Heart left ventricle (tissue), 16 donors: ENCODE results near the gene ICAM5. TPM values are rescaled to one million over a fixed set of nuclear protein-coding genes. Genes with fewer than 3 reads are reported as not detected.

Experiments used
- ATAC-seq, 4 donors: fragments of 200-7000 bp; cut with Tn5 transposase; one replicate each; pipeline ENCODE4 v1.9.1; 2020 to 2022; ENCODE audit warnings: moderate library complexity in 4 of 4, mild to moderate bottlenecking in 3 of 4, moderate number of reproducible peaks in 1 of 4
- DNase-seq, 5 donors: peaks; one replicate each; pipeline ENCODE4 v3.0.0-alpha.2; 2020
- H3K27ac ChIP-seq, 12 donors: fragments of 200-600 bp; sonication (generic) in 4 of 12; one replicate each; pipeline versions ENCODE4 v1.5.0 to v1.8.0; 2016 to 2022; ENCODE audit warnings: mild to moderate bottlenecking in 2 of 12
- H3K27me3 ChIP-seq, 9 donors: fragments of 200-600 bp; sonication (generic) in 2 of 9; one replicate each; pipeline versions ENCODE4 v1.5.1 to v1.8.0; 2016 to 2022; ENCODE audit warnings: mild to moderate bottlenecking in 3 of 9
- H3K36me3 ChIP-seq, 9 donors: fragments of 200-600 bp; sonication (generic) in 2 of 9; one replicate each; pipeline versions ENCODE4 v1.5.0 to v1.8.0; 2018 to 2022; ENCODE audit warnings: mild to moderate bottlenecking in 2 of 9
- H3K4me1 ChIP-seq, 12 donors: fragments of 200-600 bp; sonication (generic) in 4 of 12; one replicate each; pipeline versions ENCODE4 v1.5.0 to v1.8.0; 2016 to 2022; ENCODE audit warnings: mild to moderate bottlenecking in 3 of 12
- H3K4me3 ChIP-seq, 12 donors: fragments of 200-600 bp; sonication (generic) in 4 of 12; one replicate each; pipeline versions ENCODE4 v1.5.0 to v1.8.0; 2017 to 2022; ENCODE audit warnings: mild to moderate bottlenecking in 9 of 12, moderate library complexity in 4 of 12
- H3K9me3 ChIP-seq, 12 donors: fragments of 200-600 bp; sonication (generic) in 4 of 12; one replicate each; pipeline versions ENCODE4 v1.5.0 to v1.8.0; 2016 to 2022; ENCODE audit warnings: mild to moderate bottlenecking in 1 of 12
- POLR2A ChIP-seq, 2 donors: fragments of 450-650 bp; IDR thresholded peaks; one replicate each; pipeline ENCODE4 v1.6.1; 2017; ENCODE audit warnings: antibody characterized with exemption in 2 of 2, mild to moderate bottlenecking in 2 of 2, moderate library complexity in 2 of 2
- WGBS, 4 donors: extraction: QIAGEN DNeasy Blood & Tissue Kit in 2 of 4; methylation state at CpG; one replicate each; pipeline versions ENCODE4 v1.1.5 to v1.1.7; 2013 to 2018; 5-methylcytosine and 5-hydroxymethylcytosine counted together
- intact Hi-C, 10 donors: fragments of 100-400 bp; cut with DNase I; formaldehyde crosslinking; loops; one replicate each; pipeline versions ENCODE4 v1.11.1 to v1.14.2; 2022
- polyA plus RNA-seq, 2 donors: library from polyadenylated mRNA; stranded (reverse); fragments of 200-250 nt; gene quantifications; one replicate each; pipeline ENCODE4 v1.2.3, GENCODE V29; 2013
- total RNA-seq, 9 donors: library from RNA; depleted of rRNA in 2 of 9; stranded (reverse); fragments of >200 nt in 2 of 9; fragmentation: NEBNext Ultra II Directional in 3 of 9; extraction: Animal tissue kit (Norgen Biotek cat#: 25700) in 3 of 9; gene quantifications; one replicate each; pipeline versions ENCODE4 v1.1.0 to v1.2.4, GENCODE V29; 2016 to 2023
- TF ChIP-seq, protein P1 (sequence below), 12 donors: fragments of 200-600 bp; sonication (generic) in 4 of 12; IDR thresholded peaks; one replicate each; pipeline versions ENCODE4 v1.5.0 to v1.8.0; 2018 to 2022; ENCODE audit warnings: antibody characterized with exemption in 12 of 12, mild to moderate bottlenecking in 5 of 12
- donor health status: ischemic (EF 13 %, LVEDD 7.1; RV severe dilation, severe dysfunction).
- donor health status: healthy with polysubstance abuse.
- donor health status: DM: no; HTN: yes; CAD: no.
- donor health status: DM: no; HTN: no; CAD: no.
- donor health status: ischemic (EF 25% LVEDD 6.9; RV normal size, moderate dysfunction).
- donor health status: ischemic (EF 25% LVEDD 5.7; RV mildly dilated, moderate dysfunction).
- donor health status: healthy.
- donor health status: DM: yes; HTN: yes; CAD: no.
- donor health status: ischemic (EF 35%, LVEDD 5.7; RV mildly dilated, moderate dysfunction).
- donor health status: nonischemic (EF 11% LVEDD 7.7; RV severe dilation, severe dysfunction).
- donor health status: DM: yes; HTN: yes; CAD: no.
- donor health status: PGD.
- donor health status: ischemic (EF 29% LVEDD 5.4; RV normal size, mild dysfunction).
- donor health status: nonischemic (EF 23%, LVEDD 6.1; RV moderate dilation, normal function).

The ICAM5 gene
- total and polyA plus RNA-seq, 11 donors, result 0.11 to 0.98 (median 0.34) TPM; not detected in 2

DNA sequence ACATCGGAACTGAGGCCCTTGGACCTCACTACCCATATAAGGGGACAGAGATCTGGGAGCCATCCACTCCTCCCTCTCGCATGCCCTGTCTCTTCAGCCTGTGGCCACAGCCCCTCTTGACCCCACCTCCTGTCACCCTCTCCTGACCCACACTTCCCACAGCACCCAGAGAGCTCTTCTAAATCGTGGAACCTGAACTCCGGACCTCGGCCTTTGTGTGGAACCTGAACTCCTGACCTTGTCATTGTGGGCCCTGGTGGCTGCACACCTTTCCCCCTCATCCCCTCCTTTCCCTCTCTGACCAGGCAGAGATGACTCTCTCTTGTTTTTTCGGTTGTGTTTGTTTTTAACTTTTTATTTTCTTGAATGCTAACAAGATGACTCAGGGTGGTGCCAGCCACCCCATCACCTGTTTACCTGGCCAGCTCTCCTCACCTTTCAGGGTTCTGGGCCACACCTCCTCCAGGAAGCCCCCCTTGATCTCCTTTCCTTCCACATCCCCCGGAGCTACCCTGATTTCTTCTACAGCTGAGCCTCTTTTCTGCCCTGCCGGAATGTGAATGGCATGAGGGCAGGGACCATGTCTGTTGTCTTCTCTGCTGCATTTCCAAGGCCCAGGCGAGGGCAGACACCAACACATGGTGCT is 32.7 kb upstream of the ICAM5 start:
- Histone ChIP-seq H3K4me1 (peaks cover 0 to 25% (median 13%) of the 10 kb centered on the region in 12 donors), H3K4me3 (no peak overlapping the region), H3K27me3 (no peaks in the 10 kb centered on the region), H3K9me3 (no peaks in the 10 kb centered on the region), H3K27ac (peak overlapping the region in 1 of 12 donors; percentile 3), H3K36me3 (peaks cover 0 to 68% (median 58%) of the 10 kb centered on the region in 9 donors)
- TF ChIP-seq POLR2A (IDR thresholded peaks at IDR 0.05), result no peak
- TF ChIP-seq, protein P1, sequence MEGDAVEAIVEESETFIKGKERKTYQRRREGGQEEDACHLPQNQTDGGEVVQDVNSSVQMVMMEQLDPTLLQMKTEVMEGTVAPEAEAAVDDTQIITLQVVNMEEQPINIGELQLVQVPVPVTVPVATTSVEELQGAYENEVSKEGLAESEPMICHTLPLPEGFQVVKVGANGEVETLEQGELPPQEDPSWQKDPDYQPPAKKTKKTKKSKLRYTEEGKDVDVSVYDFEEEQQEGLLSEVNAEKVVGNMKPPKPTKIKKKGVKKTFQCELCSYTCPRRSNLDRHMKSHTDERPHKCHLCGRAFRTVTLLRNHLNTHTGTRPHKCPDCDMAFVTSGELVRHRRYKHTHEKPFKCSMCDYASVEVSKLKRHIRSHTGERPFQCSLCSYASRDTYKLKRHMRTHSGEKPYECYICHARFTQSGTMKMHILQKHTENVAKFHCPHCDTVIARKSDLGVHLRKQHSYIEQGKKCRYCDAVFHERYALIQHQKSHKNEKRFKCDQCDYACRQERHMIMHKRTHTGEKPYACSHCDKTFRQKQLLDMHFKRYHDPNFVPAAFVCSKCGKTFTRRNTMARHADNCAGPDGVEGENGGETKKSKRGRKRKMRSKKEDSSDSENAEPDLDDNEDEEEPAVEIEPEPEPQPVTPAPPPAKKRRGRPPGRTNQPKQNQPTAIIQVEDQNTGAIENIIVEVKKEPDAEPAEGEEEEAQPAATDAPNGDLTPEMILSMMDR (IDR thresholded peaks at IDR 0.05), result no peak
- intact Hi-C loops, result loop anchor here in 4 of 10 donors (5.0 to 10.0 kb wide), 3 partner anchors 130 to 322 kb away; partner anchors contain the start of genes EIF3G (in 2 of the 4), P2RY11 (in 2 of the 4) and OLFM2 (in 1 of the 4)
- DNase-seq (no peak), ATAC-seq (no peak)
- 71 to 87% (median 75%) methylated on average over 9 of the region's 9 CpGs for WGBS, 4 donors

DNA sequence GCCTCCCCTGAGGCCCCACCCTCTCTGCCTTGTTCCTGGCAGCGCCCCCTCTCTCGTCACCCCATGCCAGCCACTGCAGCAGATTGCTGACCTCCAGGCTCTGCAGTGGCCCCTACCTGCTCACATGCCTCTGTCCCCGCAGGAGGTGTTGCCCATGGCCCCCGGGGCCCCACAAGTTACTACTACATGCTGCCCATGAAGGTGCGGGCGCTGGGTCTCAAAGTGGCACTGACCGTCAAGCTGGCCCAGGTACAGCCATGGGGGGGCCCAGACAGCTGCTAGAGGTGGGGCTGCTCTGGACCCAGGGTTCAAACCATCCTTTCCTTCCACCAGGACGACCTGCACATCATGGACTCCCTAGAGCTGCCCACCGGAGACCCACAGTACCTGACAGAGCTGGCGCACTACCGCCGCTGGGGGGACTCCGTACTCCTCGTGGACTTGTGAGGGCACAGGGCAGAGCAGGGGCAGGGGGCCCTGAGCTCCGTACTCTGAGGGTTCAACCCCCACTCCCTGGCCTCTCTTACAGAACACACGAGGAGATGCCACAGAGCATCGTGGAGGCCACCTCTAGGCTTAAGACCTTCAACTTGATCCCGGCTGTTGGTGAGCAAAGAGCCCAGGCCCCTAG is 31.6 kb upstream of the ICAM5 start:
- 90 to 97% (median 93%) methylated on average over 9 to 18 of the region's 18 CpGs for WGBS, 4 donors
- peaks cover 0 to 17% (median 6%) of the 10 kb centered on the region in 12 donors for H3K4me1 ChIP-seq
- DNase-seq (no peak), ATAC-seq (peak in 2 of 4 donors; percentile 6 to 7)
- TF ChIP-seq POLR2A (IDR thresholded peaks at IDR 0.05), result no peak
- H3K9me3 ChIP-seq, result no peaks in the 10 kb centered on the region
- H3K36me3 ChIP-seq, result peaks cover 0 to 68% (median 58%) of the 10 kb centered on the region in 9 donors
- H3K27me3 ChIP-seq, result no peaks in the 10 kb centered on the region
- no peak overlapping the region for H3K4me3 ChIP-seq
- peak overlapping the region in 1 of 12 donors; percentile 39 for H3K27ac ChIP-seq
- intact Hi-C loops, result loop anchor here in 6 of 10 donors (2.0 to 10.0 kb wide), 5 partner anchors 129 to 323 kb away; partner anchors contain the start of genes EIF3G (in 2 of the 6), P2RY11 (in 2 of the 6) and OLFM2 (in 1 of the 6)

DNA sequence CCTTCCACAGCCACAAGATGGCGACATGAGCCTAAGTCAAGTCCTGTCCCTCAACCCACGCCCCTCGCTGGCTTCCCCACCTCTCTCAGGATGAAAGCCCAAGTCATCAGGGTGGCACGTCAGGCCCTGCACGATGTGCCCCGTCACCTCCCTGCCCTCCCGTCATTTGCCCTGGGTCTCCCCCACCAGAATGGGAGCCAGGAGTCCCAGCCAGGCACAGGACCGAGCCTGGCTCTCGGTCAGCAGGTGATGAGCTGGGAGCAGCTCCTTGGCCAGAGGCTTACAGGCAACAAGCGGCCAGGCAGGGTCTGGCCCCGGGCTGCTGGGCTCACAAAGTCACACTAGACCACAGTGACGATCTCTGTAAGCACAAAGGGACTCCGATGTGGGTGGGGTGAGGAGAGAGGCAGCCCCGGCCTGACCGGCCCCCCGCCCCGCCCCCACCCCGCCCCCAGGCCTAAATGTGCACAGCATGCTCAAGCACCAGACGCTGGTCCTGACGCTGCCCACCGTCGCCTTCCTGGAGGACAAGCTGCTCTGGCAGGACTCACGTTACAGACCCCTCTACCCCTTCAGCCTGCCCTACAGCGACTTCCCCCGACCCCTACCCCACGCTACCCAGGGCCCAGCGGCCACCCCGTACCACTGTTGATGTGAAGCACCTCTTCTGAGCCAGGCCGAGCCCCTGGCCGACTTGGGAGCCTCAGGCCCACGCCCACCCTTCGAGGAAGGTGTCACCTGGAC is 30.4 kb upstream of the ICAM5 start:
- H3K36me3 ChIP-seq, result peaks cover 0 to 59% (median 51%) of the 10 kb centered on the region in 9 donors
- H3K27me3 ChIP-seq, result no peaks in the 10 kb centered on the region
- H3K27ac ChIP-seq, result peak overlapping the region in 3 of 12 donors; percentile 19 to 39 (median 37)
- 21 to 61% (median 50%) methylated on average over 9 to 32 of the region's 32 CpGs for WGBS, 4 donors
- TF ChIP-seq, protein P1 (IDR thresholded peaks at IDR 0.05), result peak; percentile 55 to 79 (median 73)
- TF ChIP-seq POLR2A (IDR thresholded peaks at IDR 0.05), result no peak
- no peak overlapping the region for H3K4me3 ChIP-seq
- H3K4me1 ChIP-seq, result peaks cover 0 to 11% (median 6%) of the 10 kb centered on the region in 12 donors
- DNase-seq (peak; percentile 84 to 91 (median 88)), ATAC-seq (peak in 3 of 4 donors; percentile 51 to 70 (median 54))
- H3K9me3 ChIP-seq, result no peaks in the 10 kb centered on the region
- intact Hi-C loops, result loop anchor here in 7 of 10 donors (1.0 to 10.0 kb wide), 6 partner anchors 128 to 325 kb away; partner anchors contain the start of genes EIF3G (in 2 of the 7), P2RY11 (in 2 of the 7) and OLFM2 (in 1 of the 7)

DNA sequence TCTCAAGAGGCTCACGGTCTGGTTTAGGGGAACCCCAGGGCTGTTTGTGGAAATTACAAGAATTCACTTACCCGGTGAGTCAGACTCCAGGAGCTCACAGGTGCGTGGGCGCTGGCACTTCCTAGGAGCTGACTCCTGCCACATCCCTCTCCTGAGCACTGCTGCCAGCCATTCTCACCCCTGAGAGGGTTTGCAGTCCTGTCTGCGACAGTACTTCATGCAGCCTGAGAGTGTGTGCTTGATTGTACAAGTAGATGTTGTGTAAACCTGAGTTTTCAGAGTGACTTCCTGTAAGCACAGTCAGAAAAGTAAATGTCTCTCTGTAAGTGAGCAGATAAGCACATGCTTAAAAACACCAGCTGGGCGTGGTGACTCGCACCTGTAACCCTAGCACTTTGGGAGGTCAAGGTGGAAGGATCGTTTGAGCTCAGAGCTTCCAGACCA is 29.6 kb upstream of the ICAM5 start:
- TF ChIP-seq POLR2A (IDR thresholded peaks at IDR 0.05), result no peak
- TF ChIP-seq, protein P1 (IDR thresholded peaks at IDR 0.05), result no peak
- WGBS, 4 donors, result 86 to 93% (median 87%) methylated on average over 8 of the region's 8 CpGs
- no peak for ATAC-seq
- Histone ChIP-seq H3K4me1 (peaks cover 0 to 11% (median 6%) of the 10 kb centered on the region in 12 donors), H3K27ac (no peak overlapping the region), H3K27me3 (no peaks in the 10 kb centered on the region), H3K9me3 (no peaks in the 10 kb centered on the region), H3K36me3 (peaks cover 0 to 51% (median 42%) of the 10 kb centered on the region in 9 donors), H3K4me3 (no peak overlapping the region)
- no peak for DNase-seq
- intact Hi-C loops, result loop anchor here in 3 of 10 donors (2.0 kb wide), 2 partner anchors 131 to 133 kb away; no protein-coding TSS in a partner anchor
